IMR-90 (cell line): ENCODE measurements around the gene SV2B. TPM values are rescaled to one million over a fixed set of nuclear protein-coding genes. Genes with fewer than 3 reads are reported as not detected.

Experiments
- ATAC-seq: fragments of 200-7000 bp; cut with Tn5 transposase; 2 replicates; pipeline ENCODE4 v1.9.1; 2020; ENCODE audit warnings: low read depth, mild to moderate bottlenecking, moderate library complexity
- BruUV-seq: library from RNA; stranded (reverse); fragments of 400-500 nt; replicated peaks from 2 replicates; lab custom pipeline; 2021; lab: Mats Ljungman, UMichigan
- CTCF ChIA-PET: fragments of 300-600 bp; formaldehyde crosslinking; extraction: SDS; loops from one replicate; lab custom pipeline; 2021; ENCODE audit warnings: antibody characterized with exemption; lab: Yijun Ruan, JAX
- POLR2A ChIA-PET: fragments of 300-600 bp; sonication (Branson Sonifier 250); formaldehyde crosslinking; loops from one replicate; lab custom pipeline; 2022; ENCODE audit warnings: antibody characterized with exemption; ENCODE audit not compliant: unreplicated experiment; lab: Charles Lee
- DNase-seq: peaks from one replicate; pipeline ENCODE4 v3.0.0; 2013
- H2AFZ ChIP-seq: replicated peaks from 2 replicates; pipeline ENCODE3; 2013; ENCODE audit warnings: low read length, mild to moderate bottlenecking; ENCODE audit not compliant: poor library complexity
- H2AK5ac ChIP-seq: 2 replicates; pipeline ENCODE4 v1.6.1; 2013; ENCODE audit warnings: low read depth, low read length, inconsistent platforms
- H2AK9ac ChIP-seq: replicated peaks from 2 replicates; pipeline ENCODE3; 2013; ENCODE audit warnings: mild to moderate bottlenecking, low read depth, low read length, moderate library complexity; ENCODE audit not compliant: poor library complexity
- H2BK120ac ChIP-seq: 2 replicates; pipeline ENCODE4 v1.6.1; 2013; ENCODE audit warnings: low read depth, low read length, inconsistent platforms
- H2BK15ac ChIP-seq: 3 replicates; pipeline ENCODE4 v1.6.1; 2013; ENCODE audit warnings: low read depth, low read length, inconsistent platforms
- H2BK20ac ChIP-seq: 2 replicates; pipeline ENCODE4 v1.6.1; 2013; ENCODE audit warnings: low read depth, mild to moderate bottlenecking, inconsistent platforms, low read length, moderate library complexity
- H2BK5ac ChIP-seq: 2 replicates; pipeline ENCODE4 v1.6.1; 2013; ENCODE audit warnings: mild to moderate bottlenecking, low read depth, low read length, inconsistent platforms; ENCODE audit not compliant: poor library complexity, severe bottlenecking
- H3K14ac ChIP-seq: replicated peaks from 2 replicates; pipeline ENCODE4 v1.6.1; 2013; ENCODE audit warnings: low read depth, low read length, inconsistent platforms
- H3K18ac ChIP-seq: 2 replicates; pipeline ENCODE4 v1.6.1; 2013; ENCODE audit warnings: low read depth, low read length, control low read depth
- H3K23ac ChIP-seq: 2 replicates; pipeline ENCODE4 v1.6.1; 2013; ENCODE audit warnings: low read depth, low read length, inconsistent platforms
- H3K27ac ChIP-seq: 2 replicates; pipeline ENCODE4 v1.5.1; 2013; ENCODE audit warnings: mild to moderate bottlenecking, control low read depth, low read length; ENCODE audit not compliant: insufficient read depth
- H3K27me3 ChIP-seq: 2 replicates; pipeline ENCODE4 v1.6.1; 2013; ENCODE audit warnings: low read length; ENCODE audit not compliant: control insufficient read depth, insufficient read depth
- H3K36me3 ChIP-seq: 2 replicates; pipeline ENCODE4 v1.6.1; 2013; ENCODE audit warnings: low read length, mixed read lengths; ENCODE audit not compliant: control insufficient read depth, insufficient read depth
- H3K4ac ChIP-seq: 2 replicates; pipeline ENCODE4 v1.6.1; 2013; ENCODE audit warnings: low read depth, low read length, inconsistent platforms
- H3K4me1 ChIP-seq: 2 replicates; pipeline ENCODE4 v1.6.1; 2013; ENCODE audit warnings: low read length, mixed read lengths; ENCODE audit not compliant: control insufficient read depth, insufficient read depth
- H3K4me2 ChIP-seq: 2 replicates; pipeline ENCODE4 v1.6.1; 2013; ENCODE audit warnings: low read depth, mild to moderate bottlenecking, control low read depth, low read length, moderate library complexity
- H3K4me3 ChIP-seq: 2 replicates; pipeline ENCODE4 v1.5.1; 2013; ENCODE audit warnings: low read depth, mild to moderate bottlenecking, control low read depth, low read length, moderate library complexity; ENCODE audit not compliant: insufficient read depth
- H3K56ac ChIP-seq: 2 replicates; pipeline ENCODE4 v1.6.1; 2013; ENCODE audit warnings: low read length, inconsistent platforms; ENCODE audit not compliant: insufficient read depth; ENCODE audit errors: extremely low read depth
- H3K79me1 ChIP-seq, 2 experiments: 2 replicates each; pipeline ENCODE4 v1.6.1; 2013; ENCODE audit warnings: low read length in 2 of 2, inconsistent platforms in 1 of 2, low read depth in 1 of 2
- H3K9ac ChIP-seq: 2 replicates; pipeline ENCODE4 v1.6.1; 2013; ENCODE audit warnings: low read depth, low read length, control low read depth
- H3K9me1 ChIP-seq: 2 replicates; pipeline ENCODE4 v1.6.1; 2013; ENCODE audit warnings: low read length, inconsistent platforms; ENCODE audit not compliant: insufficient read depth
- H3K9me3 ChIP-seq: 2 replicates; pipeline ENCODE4 v1.6.1; 2013; ENCODE audit warnings: low read length; ENCODE audit not compliant: control insufficient read depth, insufficient read depth
- H4K20me1 ChIP-seq: 2 replicates; pipeline ENCODE4 v1.6.1; 2013; ENCODE audit warnings: low read length, inconsistent platforms; ENCODE audit not compliant: insufficient read depth
- H4K5ac ChIP-seq: 2 replicates; pipeline ENCODE4 v1.6.1; 2013; ENCODE audit warnings: mild to moderate bottlenecking, low read depth, low read length, control low read depth
- H4K8ac ChIP-seq, 2 experiments: 2 replicates each; pipeline ENCODE4 v1.6.1; 2013; ENCODE audit warnings: low read depth in 2 of 2, low read length in 2 of 2, control low read depth in 1 of 2, inconsistent platforms in 1 of 2
- H4K91ac ChIP-seq: 2 replicates; pipeline ENCODE4 v1.6.1; 2013; ENCODE audit warnings: low read depth, low read length, inconsistent platforms; ENCODE audit not compliant: insufficient read depth
- CEBPB ChIP-seq: IDR thresholded peaks from 2 replicates; pipeline ENCODE4 v1.6.1; 2012; ENCODE audit warnings: low read depth, low read length, improper control_type of control experiment
- CHD1 ChIP-seq: IDR thresholded peaks from 2 replicates; pipeline ENCODE4 v1.6.1; 2012; ENCODE audit warnings: low read depth, low read length, improper control_type of control experiment
- FOS ChIP-seq: fragments of 150-350 bp; IDR thresholded peaks from 2 replicates; pipeline ENCODE4 v1.6.1; 2016; ENCODE audit warnings: low read depth, low read length
- MAFK ChIP-seq: IDR thresholded peaks from 2 replicates; pipeline ENCODE4 v1.6.1; 2012; ENCODE audit warnings: low read depth, low read length, improper control_type of control experiment
- RCOR1 ChIP-seq: IDR thresholded peaks from 2 replicates; pipeline ENCODE4 v1.6.1; 2012; ENCODE audit warnings: mild to moderate bottlenecking, low read length, improper control_type of control experiment; ENCODE audit not compliant: insufficient replicate concordance
- RFX5 ChIP-seq: IDR thresholded peaks from 2 replicates; pipeline ENCODE4 v1.8.0; 2012; ENCODE audit warnings: low read depth, mild to moderate bottlenecking, low read length, moderate library complexity
- SMC3 ChIP-seq: fragments of 150-350 bp; IDR thresholded peaks from 2 replicates; pipeline ENCODE4 v1.6.1; 2016; ENCODE audit warnings: low read depth, mild to moderate bottlenecking, antibody characterized with exemption, low read length, moderate library complexity
- WGBS, 2 experiments: methylation state at CpG; one replicate each; pipeline versions ENCODE4 v1.1.5 to v1.1.7; 2013; ENCODE audit warnings: missing lambda C conversion rate in 2 of 2; ENCODE audit not compliant: insufficient read length in 1 of 2; ENCODE audit errors: extremely low coverage in 2 of 2; 5-methylcytosine and 5-hydroxymethylcytosine counted together
- dilution Hi-C: fragments of 300-500 bp; cut with HindIII; formaldehyde crosslinking; loops from one replicate; pipeline ENCODE4 v1.14.3; 2018; ENCODE audit warnings: low sequenced_read_pairs; ENCODE audit not compliant: unreplicated experiment
- in situ Hi-C: fragments of 300-500 bp; cut with MboI; formaldehyde crosslinking; loops from 3 replicates; pipeline ENCODE4 v1.14.3; 2019; ENCODE audit warnings: low sequenced_read_pairs, inconsistent platforms, mixed read lengths
- intact Hi-C: fragments of 100-400 bp; cut with micrococcal nuclease; formaldehyde crosslinking; loops from 2 replicates; pipeline ENCODE4 v1.10.0; 2022
- polyA plus RNA-seq, 3 experiments: library from polyadenylated mRNA; depleted of rRNA; stranded (reverse); fragments of >200 nt; gene quantifications; 2 replicates each; pipeline ENCODE4 v1.2.3, GENCODE V29; 2012; ENCODE audit warnings: low replicate concordance in 1 of 3
- total RNA-seq: library from RNA; depleted of rRNA; stranded (reverse); fragments of >200 nt; gene quantifications from 2 replicates; pipeline ENCODE4 v1.2.3, GENCODE V29; 2012
- TF ChIP-seq, protein P1 (sequence below): fragments of 150-350 bp; IDR thresholded peaks from 2 replicates; pipeline ENCODE4 v1.6.1; 2017; ENCODE audit warnings: mild to moderate bottlenecking, antibody characterized with exemption, low read length, low read depth

The SV2B gene
- total and polyA plus RNA-seq, 2 of the 4 experiments (the other 2 are of a cell fraction), result not detected

DNA sequence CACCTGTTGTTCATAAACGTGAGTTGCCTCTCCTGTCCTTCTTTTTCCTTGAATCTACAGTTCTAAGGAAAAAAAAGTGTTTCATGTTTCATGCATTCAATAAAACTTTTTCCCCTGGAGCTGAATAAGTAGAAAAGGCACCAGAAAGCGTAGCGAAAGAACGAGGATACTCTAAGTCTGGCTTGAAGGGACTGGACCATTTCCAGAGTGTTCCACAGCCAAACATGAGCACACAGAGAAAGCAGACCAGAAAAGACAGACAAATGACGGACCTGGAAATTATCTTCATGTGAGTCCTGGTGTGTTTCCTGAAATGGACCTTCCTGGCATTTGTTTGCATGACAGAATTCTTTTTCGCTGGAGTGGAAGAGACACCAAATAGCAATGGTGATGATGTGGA lies 204.7 kb downstream of the SV2B start:
- in situ Hi-C loops, result loop anchor here (5.0 to 25.0 kb wide), 3 partner anchors 223 to 778 kb away; no protein-coding TSS in a partner anchor
- H3K23ac ChIP-seq, result no peak overlapping the region
- no peaks in the 10 kb centered on the region for H3K9me1 ChIP-seq
- dilution Hi-C loops, result no loop called here
- no peak overlapping the region for H3K14ac ChIP-seq
- 50% methylated on average over 1 of the region's 6 CpGs; no CpG with 5 or more reads in 1 of the 2 experiments for WGBS, 2 experiments
- H2BK20ac ChIP-seq, result no peak overlapping the region
- H4K91ac ChIP-seq, result no peak overlapping the region
- no peak overlapping the region for H3K56ac ChIP-seq
- no peak overlapping the region for H4K5ac ChIP-seq
- H2AK5ac ChIP-seq, result no peak overlapping the region
- no peak overlapping the region for H2BK15ac ChIP-seq
- no peak overlapping the region for H2AFZ ChIP-seq
- no peak for TF ChIP-seq MAFK
- TF ChIP-seq, protein P1, sequence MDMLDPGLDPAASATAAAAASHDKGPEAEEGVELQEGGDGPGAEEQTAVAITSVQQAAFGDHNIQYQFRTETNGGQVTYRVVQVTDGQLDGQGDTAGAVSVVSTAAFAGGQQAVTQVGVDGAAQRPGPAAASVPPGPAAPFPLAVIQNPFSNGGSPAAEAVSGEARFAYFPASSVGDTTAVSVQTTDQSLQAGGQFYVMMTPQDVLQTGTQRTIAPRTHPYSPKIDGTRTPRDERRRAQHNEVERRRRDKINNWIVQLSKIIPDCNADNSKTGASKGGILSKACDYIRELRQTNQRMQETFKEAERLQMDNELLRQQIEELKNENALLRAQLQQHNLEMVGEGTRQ, result no peak
- no peak for TF ChIP-seq SMC3
- no peak for TF ChIP-seq CHD1
- TF ChIP-seq RCOR1, result no peak
- no peak for TF ChIP-seq CEBPB
- no peak for TF ChIP-seq FOS
- TF ChIP-seq RFX5, result no peak
- H3K27ac ChIP-seq, result no peak overlapping the region
- H2BK120ac ChIP-seq, result no peak overlapping the region
- no peak overlapping the region for H3K9ac ChIP-seq
- H3K18ac ChIP-seq, result no peak overlapping the region
- H4K20me1 ChIP-seq, result no peaks in the 10 kb centered on the region
- no peak overlapping the region for H3K4ac ChIP-seq
- H3K27me3 ChIP-seq, result peaks cover 25% of the 10 kb centered on the region
- no peaks in the 10 kb centered on the region for H3K36me3 ChIP-seq
- no peak overlapping the region for H2AK9ac ChIP-seq
- ChIA-PET POLR2A (no interaction called here), CTCF (no interaction called here)
- no peak overlapping the region for H4K8ac ChIP-seq
- DNase-seq (no peak), ATAC-seq (no peak)
- H3K4me1 ChIP-seq, result no peaks in the 10 kb centered on the region
- H3K79me1 ChIP-seq, result no peaks in the 10 kb centered on the region
- intact Hi-C loops, result loop anchor here (10.0 kb wide), 1 partner anchor 640 kb away; no protein-coding TSS in a partner anchor
- H3K9me3 ChIP-seq, result no peaks in the 10 kb centered on the region
- H3K4me2 ChIP-seq, result no peak overlapping the region
- no TSS peak for BruUV-seq
- no peak overlapping the region for H3K4me3 ChIP-seq
- H2BK5ac ChIP-seq, result no peak overlapping the region
